Stomach (tissue), 9 donors: ENCODE measurements around the gene TNFRSF1A. TPM values are rescaled to one million over a fixed set of nuclear protein-coding genes. Genes with fewer than 3 reads are reported as not detected.

ENCODE experiments used
- DNase-seq, 2 donors: peaks; one replicate each; pipeline versions ENCODE4 v3.0.0 to v3.0.0-alpha.2; 2013 to 2019
- H3K27ac ChIP-seq, 5 donors: fragments of 200-600 bp in 4 of 5; sonication (generic) in 4 of 5; one replicate each; pipeline ENCODE4 v1.5.1; 2013 to 2019; ENCODE audit warnings: mild to moderate bottlenecking in 1 of 5, moderate library complexity in 1 of 5
- H3K27me3 ChIP-seq, 3 donors: fragments of 200-600 bp; sonication (generic); one replicate each; pipeline ENCODE4 v1.5.1; 2017 to 2019; ENCODE audit warnings: mixed run types in 1 of 3
- H3K36me3 ChIP-seq, 4 donors: fragments of 200-600 bp; sonication (generic); 1 replicate in 3 of 4; 2 replicates in 1 of 4; pipeline ENCODE4 v1.5.1; 2016 to 2019
- H3K4me1 ChIP-seq, 4 donors: fragments of 200-600 bp; sonication (generic); one replicate each; pipeline ENCODE4 v1.5.1; 2016 to 2019
- H3K4me3 ChIP-seq, 4 donors: fragments of 200-600 bp; sonication (generic) in 3 of 4; one replicate each; pipeline ENCODE4 v1.5.1; 2016 to 2019; ENCODE audit warnings: mild to moderate bottlenecking in 1 of 4
- H3K9me3 ChIP-seq, 4 donors: fragments of 200-600 bp; sonication (generic); one replicate each; pipeline ENCODE4 v1.5.1; 2016 to 2019
- EP300 ChIP-seq: sonication (generic); formaldehyde crosslinking; IDR thresholded peaks from one replicate; pipeline ENCODE4 v1.6.1; 2017; ENCODE audit warnings: antibody characterized with exemption
- POLR2A ChIP-seq, 4 donors: fragments of 450-650 bp; IDR thresholded peaks; one replicate each; pipeline ENCODE4 v1.6.1; 2016; ENCODE audit warnings: antibody characterized with exemption in 4 of 4, control low read depth in 2 of 4, mild to moderate bottlenecking in 1 of 4, moderate library complexity in 1 of 4
- POLR2AphosphoS5 ChIP-seq, 3 donors: sonication (generic); formaldehyde crosslinking; IDR thresholded peaks; one replicate each; pipeline ENCODE4 v1.6.1; 2016; ENCODE audit warnings: antibody characterized with exemption in 3 of 3
- WGBS, 5 donors: extraction: QIAGEN DNeasy Blood & Tissue Kit in 3 of 5; methylation state at CpG; one replicate each; pipeline versions ENCODE4 v1.1.5 to v1.1.7; 2013 to 2018; 5-methylcytosine and 5-hydroxymethylcytosine counted together
- intact Hi-C: fragments of 100-400 bp; cut with DNase I; formaldehyde crosslinking; loops from one replicate; pipeline ENCODE4 v1.15.1; 2023; ENCODE audit warnings: low total_unique reads
- polyA plus RNA-seq, 3 donors: library from polyadenylated mRNA; stranded (reverse); fragments of 200-250 nt; gene quantifications; one replicate each; pipeline ENCODE4 v1.2.3, GENCODE V29; 2013
- total RNA-seq, 5 donors: library from RNA; depleted of rRNA; stranded (reverse); fragments of >200 nt; gene quantifications; one replicate each; pipeline versions ENCODE4 v1.1.0 to v1.2.3, GENCODE V29; 2014 to 2016
- TF ChIP-seq, protein P1 (sequence below), 7 experiments: fragments of 450-650 bp in 4 of 7; fragments of 200-600 bp in 3 of 7; sonication (generic) in 3 of 7; IDR thresholded peaks; one replicate each; pipeline ENCODE4 v1.5.1; 2016 to 2019; ENCODE audit warnings: antibody characterized with exemption in 7 of 7, control low read depth in 2 of 7, mild to moderate bottlenecking in 1 of 7
- donor health status: healthy with polysubstance abuse.
- donor health status: Bipolar disorder and iron deficiency.
- donor health status: healthy.

Gene TNFRSF1A
- total and polyA plus RNA-seq, 8 donors: 35.2 to 432 (median 102) TPM

GRCh38 chr12:6368906-6369525 lies 27.1 kb upstream of the TNFRSF1A start:
- Histone ChIP-seq H3K27me3 (no peaks in the 10 kb centered on the region), H3K36me3 (no peaks in the 10 kb centered on the region), H3K9me3 (no peaks in the 10 kb centered on the region), H3K4me3 (peak overlapping the region in 1 of 4 donors; percentile 25), H3K4me1 (peaks cover 18 to 70% (median 41%) of the 10 kb centered on the region in 4 donors), H3K27ac (peak overlapping the region; percentile 14 to 95 (median 59))
- TF ChIP-seq, protein P1, sequence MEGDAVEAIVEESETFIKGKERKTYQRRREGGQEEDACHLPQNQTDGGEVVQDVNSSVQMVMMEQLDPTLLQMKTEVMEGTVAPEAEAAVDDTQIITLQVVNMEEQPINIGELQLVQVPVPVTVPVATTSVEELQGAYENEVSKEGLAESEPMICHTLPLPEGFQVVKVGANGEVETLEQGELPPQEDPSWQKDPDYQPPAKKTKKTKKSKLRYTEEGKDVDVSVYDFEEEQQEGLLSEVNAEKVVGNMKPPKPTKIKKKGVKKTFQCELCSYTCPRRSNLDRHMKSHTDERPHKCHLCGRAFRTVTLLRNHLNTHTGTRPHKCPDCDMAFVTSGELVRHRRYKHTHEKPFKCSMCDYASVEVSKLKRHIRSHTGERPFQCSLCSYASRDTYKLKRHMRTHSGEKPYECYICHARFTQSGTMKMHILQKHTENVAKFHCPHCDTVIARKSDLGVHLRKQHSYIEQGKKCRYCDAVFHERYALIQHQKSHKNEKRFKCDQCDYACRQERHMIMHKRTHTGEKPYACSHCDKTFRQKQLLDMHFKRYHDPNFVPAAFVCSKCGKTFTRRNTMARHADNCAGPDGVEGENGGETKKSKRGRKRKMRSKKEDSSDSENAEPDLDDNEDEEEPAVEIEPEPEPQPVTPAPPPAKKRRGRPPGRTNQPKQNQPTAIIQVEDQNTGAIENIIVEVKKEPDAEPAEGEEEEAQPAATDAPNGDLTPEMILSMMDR (IDR thresholded peaks at IDR 0.05): no peak
- no peak for TF ChIP-seq EP300
- TF ChIP-seq POLR2AphosphoS5 (IDR thresholded peaks at IDR 0.05): no peak
- no peak for TF ChIP-seq POLR2A (IDR thresholded peaks at IDR 0.05)
- DNase-seq: no peak
- WGBS, 5 donors: 76 to 88% (median 84%) methylated on average over 9 of the region's 9 CpGs
- intact Hi-C loops: no loop called here

DNA sequence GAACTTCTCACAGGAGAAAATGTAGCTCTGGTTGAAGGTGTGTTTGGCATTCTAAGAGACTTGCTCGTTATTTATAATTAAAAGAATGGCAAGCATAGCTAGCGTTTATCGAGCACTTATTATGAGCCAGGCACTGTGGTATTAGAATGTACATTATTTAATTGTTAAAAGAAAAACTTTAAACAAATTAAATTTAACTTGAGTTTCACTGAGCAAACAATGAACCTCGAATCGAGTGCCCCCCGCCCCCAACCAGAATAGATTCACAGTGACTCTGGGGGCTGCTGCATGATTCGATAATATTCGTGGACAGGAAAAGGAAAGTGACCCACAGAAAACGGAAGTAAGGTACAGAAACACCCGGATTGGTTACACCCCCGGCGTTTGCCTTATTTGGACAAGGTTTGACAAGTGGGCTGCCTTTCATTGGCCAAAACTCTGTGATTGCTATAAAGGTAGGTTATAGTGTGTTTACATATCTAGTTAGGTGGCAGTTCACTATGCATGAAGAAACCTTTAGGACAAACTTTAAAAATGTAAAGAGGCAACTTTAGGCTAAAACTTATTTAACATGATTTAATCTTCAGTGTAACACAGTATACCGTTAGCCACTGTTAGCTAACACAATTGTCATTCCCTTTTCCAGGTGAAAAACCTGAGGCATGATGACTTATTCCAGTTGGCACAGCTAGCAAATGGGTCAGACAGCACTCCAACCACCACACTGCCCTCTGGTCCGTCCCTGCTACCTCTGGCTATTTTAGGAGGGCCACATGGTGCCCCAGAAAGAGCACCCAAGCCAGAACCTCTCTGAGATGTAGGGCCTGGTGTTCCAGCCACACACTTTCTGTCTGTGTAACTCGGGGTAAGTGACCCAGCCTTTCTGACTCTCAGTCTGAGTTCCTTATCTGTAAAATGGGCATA lies 26.4 kb upstream of the TNFRSF1A start:
- Histone ChIP-seq H3K9me3 (no peaks in the 10 kb centered on the region), H3K27me3 (no peaks in the 10 kb centered on the region), H3K4me1 (peaks cover 23 to 77% (median 49%) of the 10 kb centered on the region in 4 donors), H3K27ac (peak overlapping the region in 4 of 5 donors; percentile 32 to 95 (median 60)), H3K36me3 (no peaks in the 10 kb centered on the region), H3K4me3 (no peak overlapping the region)
- 52 to 68% (median 58%) methylated on average over 15 of the region's 15 CpGs for WGBS, 5 donors
- TF ChIP-seq EP300 (no peak), POLR2AphosphoS5 (IDR thresholded peaks at IDR 0.05) (no peak), POLR2A (IDR thresholded peaks at IDR 0.05) (no peak)
- TF ChIP-seq, protein P1 (IDR thresholded peaks at IDR 0.05): no peak
- DNase-seq: no peak
- intact Hi-C loops: no loop called here

- Histone ChIP-seq H3K27me3 (no peaks in the 10 kb centered on the region), H3K27ac (peak overlapping the region in 4 of 5 donors; percentile 32 to 95 (median 60)), H3K9me3 (no peaks in the 10 kb centered on the region), H3K36me3 (no peaks in the 10 kb centered on the region), H3K4me1 (peaks cover 32 to 78% (median 55%) of the 10 kb centered on the region in 4 donors), H3K4me3 (no peak overlapping the region)
- intact Hi-C loops: no loop called here
- peak in 1 of 2 donors; percentile 67 for DNase-seq
- 58 to 63% (median 60%) methylated on average over 11 of the region's 11 CpGs for WGBS, 5 donors
- TF ChIP-seq, protein P1 (IDR thresholded peaks at IDR 0.05): no peak
- TF ChIP-seq POLR2A (IDR thresholded peaks at IDR 0.05) (no peak), POLR2AphosphoS5 (IDR thresholded peaks at IDR 0.05) (no peak), EP300 (no peak)
These were observed 25.4 kb upstream of the TNFRSF1A start for GRCh38 chr12:6367065-6367968.

DNA sequence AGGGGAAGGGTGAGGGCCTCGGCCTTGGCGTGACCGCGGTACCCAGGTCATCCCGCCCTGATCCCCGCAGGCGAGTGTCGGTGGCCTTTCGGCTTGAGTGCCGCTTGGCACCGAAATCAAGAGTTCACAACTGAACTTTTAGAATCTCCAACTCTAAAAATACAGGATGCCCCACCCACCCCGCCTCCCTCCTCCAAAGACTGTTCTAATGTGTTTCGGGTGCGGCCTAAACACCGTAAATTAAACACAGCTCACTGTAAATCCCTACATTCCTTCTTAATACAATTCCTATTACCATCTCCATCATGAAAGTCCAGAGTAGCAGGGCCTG lies 22.1 kb upstream of the TNFRSF1A start:
- no peaks in the 10 kb centered on the region for H3K9me3 ChIP-seq
- 8 to 50% (median 14%) methylated on average over 15 of the region's 15 CpGs for WGBS, 5 donors
- H3K36me3 ChIP-seq: peaks cover 0 to 20% (median 9%) of the 10 kb centered on the region in 4 donors
- H3K27me3 ChIP-seq: no peaks in the 10 kb centered on the region
- intact Hi-C loops: no loop called here
- peaks cover 24 to 66% (median 49%) of the 10 kb centered on the region in 4 donors for H3K4me1 ChIP-seq
- H3K27ac ChIP-seq: peak overlapping the region; percentile 90 to 98 (median 94)
- TF ChIP-seq POLR2AphosphoS5 (IDR thresholded peaks at IDR 0.05): no peak
- no peak for TF ChIP-seq POLR2A (IDR thresholded peaks at IDR 0.05)
- TF ChIP-seq, protein P1 (IDR thresholded peaks at IDR 0.05): no peak
- H3K4me3 ChIP-seq: peak overlapping the region; percentile 44 to 59 (median 56)
- DNase-seq: no peak
